K562 (cell line): ENCODE measurements around the gene ZFYVE27. TPM values are rescaled to one million over a fixed set of nuclear protein-coding genes. Genes with fewer than 3 reads are reported as not detected.

Source experiments
- CHD4 ChIP-seq: fragments of 200-600 bp; sonication (generic); IDR thresholded peaks from 3 replicates; pipeline ENCODE4 v1.6.1; 2012; ENCODE audit warnings: low read depth, mild to moderate bottlenecking, mixed read lengths, low read length, inconsistent platforms; ENCODE audit not compliant: insufficient read depth, insufficient replicate concordance, poor library complexity, severe bottlenecking
- CREBBP ChIP-seq: IDR thresholded peaks from one replicate; pipeline ENCODE4 v1.6.1; 2012; ENCODE audit warnings: low read depth, mild to moderate bottlenecking, control low read depth, inconsistent platforms, low read length
- E2F6 ChIP-seq, 2 experiments: IDR thresholded peaks; 2 replicates each; pipeline ENCODE4 v1.6.1; 2011; ENCODE audit warnings: borderline replicate concordance in 1 of 2, control low read depth in 1 of 2, low read depth in 1 of 2, low read length in 1 of 2, mild to moderate bottlenecking in 1 of 2, mixed read lengths in 1 of 2, moderate library complexity in 1 of 2; ENCODE audit not compliant: insufficient read depth in 1 of 2, insufficient read length in 1 of 2, poor library complexity in 1 of 2, severe bottlenecking in 1 of 2; ENCODE audit errors: extremely low read depth in 1 of 2
- ESRRB ChIP-seq: fragments of 250-450 bp; sonication (Bioruptor Pico); IDR thresholded peaks from 2 replicates; pipeline ENCODE4 v1.5.0; 2020; ENCODE audit warnings: mild to moderate bottlenecking, moderate library complexity, borderline replicate concordance
- KLF13 ChIP-seq: fragments of 450-650 bp; IDR thresholded peaks from 2 replicates; pipeline ENCODE4 v1.6.1; 2016; ENCODE audit warnings: missing genetic modification characterization, low read depth, mild to moderate bottlenecking, missing compliant biosample characterization, moderate library complexity, borderline replicate concordance
- SAFB ChIP-seq: fragments of 200-400 bp; formaldehyde crosslinking; IDR thresholded peaks from 2 replicates; pipeline ENCODE4 v1.6.1; 2017; ENCODE audit warnings: low read depth, low read length, borderline replicate concordance
- SMAD4 ChIP-seq: fragments of 250-450 bp; sonication (Bioruptor Pico); conservative IDR thresholded peaks from 2 replicates; pipeline ENCODE4 v1.8.0; 2021; ENCODE audit warnings: inconsistent platforms, mild to moderate bottlenecking, moderate library complexity
- STAT6 ChIP-seq: sonication (generic); formaldehyde crosslinking; IDR thresholded peaks from 2 replicates; pipeline ENCODE4 v1.8.1; 2023; ENCODE audit warnings: mild to moderate bottlenecking, missing genetic modification reagents
- TRIM28 ChIP-seq: fragments of 450-650 bp; IDR thresholded peaks from 2 replicates; pipeline ENCODE4 v1.6.1; 2017
- ZBTB11 ChIP-seq, 3 experiments: fragments of 200-800 bp in 1 of 3; fragments of 250-450 bp in 1 of 3; fragments of 450-650 bp in 1 of 3; sonication (Bioruptor Pico) in 1 of 3; sonication (Bioruptor generic) in 1 of 3; formaldehyde crosslinking in 1 of 3; IDR thresholded peaks; 2 replicates each; pipeline versions ENCODE4 v1.6.1 to v1.8.0; 2016 to 2022; ENCODE audit warnings: mild to moderate bottlenecking in 2 of 3, missing genetic modification characterization in 2 of 3, missing compliant biosample characterization in 1 of 3, moderate library complexity in 1 of 3
- ZBTB26 ChIP-seq: fragments of 450-650 bp; formaldehyde crosslinking; IDR thresholded peaks from 2 replicates; pipeline ENCODE4 v1.4.0; 2022; ENCODE audit warnings: missing genetic modification characterization
- ZNF134 ChIP-seq: fragments of 250-450 bp; sonication (Bioruptor Pico); conservative IDR thresholded peaks from 2 replicates; pipeline ENCODE4 v1.4.0; 2020
- ZNF239 ChIP-seq: fragments of 250-450 bp; sonication (Bioruptor Pico); IDR thresholded peaks from 2 replicates; pipeline ENCODE4 v1.4.0; 2020; ENCODE audit warnings: mild to moderate bottlenecking
- ZNF431 ChIP-seq: sonication (generic); formaldehyde crosslinking; IDR thresholded peaks from 2 replicates; pipeline ENCODE4 v1.8.0; 2022; ENCODE audit warnings: mild to moderate bottlenecking, missing genetic modification reagents
- ZNF589 ChIP-seq: fragments of 200-800 bp; sonication (Bioruptor generic); IDR thresholded peaks from 2 replicates; pipeline ENCODE4 v1.6.1; 2016; ENCODE audit warnings: low read depth, missing genetic modification characterization, missing compliant biosample characterization
- polyA plus RNA-seq, 8 experiments: library from polyadenylated mRNA; depleted of rRNA in 4 of 8; stranded (reverse) in 5 of 8; unstranded in 3 of 8; fragments of >200 nt; fragmentation: Nextera tagmentation in 2 of 8; fragmentation: Illumina TruSeq in 1 of 8; extraction: Ambion mirVana in 2 of 8; extraction: Trizol in 1 of 8; gene quantifications; 2 replicates each; pipeline versions ENCODE4 v1.2.1 to v1.2.3, GENCODE V29; 2011 to 2014; ENCODE audit warnings: inconsistent platforms in 1 of 8, missing spikeins in 1 of 8
- total RNA-seq, 7 experiments: library from RNA; depleted of rRNA in 6 of 7; stranded (reverse); fragments of >200 nt in 6 of 7; fragmentation: Illumina TruSeq in 2 of 7; extraction: Trizol in 2 of 7; gene quantifications; 2 replicates each; pipeline versions ENCODE4 v1.2.1 to v1.2.3, GENCODE V29; 2011 to 2021; ENCODE audit warnings: low replicate concordance in 1 of 7

Gene ZFYVE27
- total and polyA plus RNA-seq, 9 of the 15 experiments (the other 6 are each of a cell fraction or from before 2014, with no cell fraction given) = 0.81 to 21.9 (median 15.3) TPM

DNA sequence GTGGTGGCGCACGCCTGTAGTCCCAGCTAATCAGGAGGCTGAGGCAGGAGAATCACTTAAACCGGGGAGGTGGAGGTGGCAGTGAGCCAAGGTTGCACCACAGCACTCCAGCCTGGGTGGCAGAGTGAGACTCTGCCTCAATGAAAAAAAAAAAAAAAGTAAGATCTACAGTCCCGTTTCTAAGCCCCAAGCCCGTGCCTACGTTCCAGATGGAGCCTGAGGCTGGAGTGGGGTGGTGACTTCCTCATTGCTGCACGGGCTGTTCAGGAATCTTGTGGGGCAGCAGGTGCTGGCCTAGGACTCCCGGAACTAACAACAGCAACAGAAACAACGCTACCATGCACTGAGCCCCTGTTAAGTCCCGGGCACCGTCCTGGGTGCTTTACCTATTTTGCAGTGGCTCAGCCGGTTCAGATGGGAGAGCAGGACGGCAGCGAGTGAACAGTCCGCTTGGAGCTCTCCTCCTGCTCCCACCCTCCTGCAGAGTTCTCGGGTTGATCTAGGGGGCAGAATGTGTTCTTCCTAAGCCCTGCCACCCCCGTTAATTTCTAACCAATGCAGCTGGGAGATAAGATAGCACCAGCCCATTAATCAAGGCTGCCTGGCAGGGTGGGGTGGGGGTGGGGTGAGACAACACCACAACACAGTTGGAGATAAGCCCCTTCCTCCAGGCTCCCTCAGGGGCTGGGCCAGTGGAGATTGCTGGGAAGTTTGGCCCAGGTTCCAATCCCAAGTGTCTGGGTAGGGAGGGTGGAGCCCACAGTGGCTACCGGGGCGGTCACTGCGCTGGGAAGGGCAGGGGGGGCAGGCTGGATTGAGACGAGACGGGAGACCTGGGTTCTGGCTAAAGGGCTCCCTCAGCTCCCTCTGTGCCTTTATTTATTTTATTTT, 51.9 kb downstream of the ZFYVE27 start (continued):
- TF ChIP-seq ZNF239 (CRISPR knock-in tag) (no peak), CHD4 (no peak), STAT6 (CRISPR knock-in tag) (no peak), ZNF431 (CRISPR knock-in tag) (no peak), SAFB (no peak), ESRRB (CRISPR knock-in tag) (no peak), ZNF134 (CRISPR knock-in tag) (no peak), ZBTB26 (no peak), SMAD4 (CRISPR knock-in tag) (peak; percentile 80), TRIM28 (no peak), KLF13 (no peak), ZNF589 (CRISPR knock-in tag) (no peak), CREBBP (no peak), E2F6 (IDR thresholded peaks at IDR 0.05; ENCODE audit: borderline replicate concordance in 1 of 2, extremely low read depth in 1 of 2, insufficient read depth in 1 of 2, insufficient read length in 1 of 2, low read depth in 1 of 2, low read length in 1 of 2, poor library complexity in 1 of 2, severe bottlenecking in 1 of 2) (no peak), ZBTB11 (CRISPR knock-in tag; IDR thresholded peaks at IDR 0.05) (peak in 1 of 3 experiments; percentile 67; a peak in 2 of 6 replicates)
